Measurements from ENCODE around the gene TNXB.
"Not testable (repeated sequence)": the region's sequence is repeated elsewhere in the genome, so short reads cannot be mapped to it uniquely, and the experiment has no call there.

TNXB gene

DNA sequence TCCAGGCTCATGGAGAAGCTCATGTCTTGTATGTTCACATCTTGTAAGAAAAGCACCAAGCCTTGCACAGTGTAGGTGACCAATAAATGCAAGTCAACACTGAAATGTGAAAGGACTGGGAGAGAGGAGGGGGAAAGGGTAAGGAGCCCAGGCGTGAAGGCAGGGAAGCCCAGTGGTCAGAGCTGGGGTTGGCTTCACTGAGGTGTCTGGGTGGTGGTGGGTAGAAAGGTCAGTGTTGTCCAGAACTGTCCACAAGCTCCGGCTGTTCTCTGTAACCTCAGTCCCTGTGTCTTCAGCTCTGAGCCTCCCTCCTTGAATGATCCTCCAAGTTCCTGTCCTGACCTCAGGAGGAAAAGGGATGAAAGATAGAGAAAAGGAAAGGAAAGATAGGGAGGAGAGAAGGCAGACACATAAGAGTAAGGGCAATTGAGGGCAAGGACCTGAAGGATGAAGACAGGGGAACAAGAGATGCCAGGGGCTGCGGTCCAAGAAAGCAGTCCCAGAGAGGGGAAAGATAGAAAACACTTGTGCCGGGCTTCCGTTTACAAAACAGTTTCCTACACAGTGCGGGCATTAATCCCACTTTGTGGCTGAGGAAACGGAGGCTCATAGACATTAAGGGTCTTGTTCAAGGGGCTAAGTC lies 2.4 kb upstream of the TNXB start:
- no peak for DNase-seq (ENCODE audit: low read depth in 2 of 2)

DNA sequence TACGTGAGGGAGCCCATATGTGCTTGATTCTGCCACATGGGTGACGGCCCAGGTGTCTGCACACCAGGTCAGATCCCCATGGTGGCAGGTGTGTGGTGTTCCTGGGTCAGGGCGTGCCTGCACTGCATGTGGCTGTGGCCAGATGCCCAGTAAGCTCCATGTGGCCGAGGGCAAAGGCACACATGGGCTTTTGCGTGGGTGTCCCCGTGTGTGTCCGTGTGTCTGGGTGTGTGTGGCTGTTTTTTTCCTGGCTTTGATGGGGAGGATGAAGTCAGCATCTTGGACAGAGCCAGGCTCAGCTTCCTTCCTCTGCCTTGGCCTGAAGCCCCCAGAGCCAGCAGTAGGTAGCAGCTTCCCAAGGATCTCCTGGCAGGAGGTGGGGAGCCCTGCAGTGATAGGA lies 1.5 kb upstream of the TNXB start:
- DNase-seq (ENCODE audit: low read depth in 2 of 2), result no peak

DNA sequence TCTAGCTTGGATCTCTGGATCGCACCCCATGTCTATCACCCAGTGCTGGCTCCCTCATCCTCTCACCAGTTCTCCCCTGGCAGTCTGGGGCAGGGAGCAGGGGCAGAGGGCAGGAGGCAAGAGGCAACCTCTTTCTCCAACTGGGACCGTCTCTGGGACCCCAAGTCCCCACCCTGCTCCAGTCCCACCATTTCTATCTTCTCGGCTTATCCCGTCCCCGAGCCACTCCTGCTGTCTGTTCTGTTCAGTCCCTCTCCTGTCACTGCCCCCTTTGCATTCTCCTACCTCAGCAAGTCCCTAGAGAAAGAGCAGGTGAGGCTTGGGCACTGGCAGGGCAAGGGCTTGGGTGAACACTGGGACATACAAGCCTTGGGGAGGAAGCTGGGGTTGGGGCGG lies 625 bp upstream of the TNXB start:
- no peak for DNase-seq (ENCODE audit: low read depth in 2 of 2)

DNA sequence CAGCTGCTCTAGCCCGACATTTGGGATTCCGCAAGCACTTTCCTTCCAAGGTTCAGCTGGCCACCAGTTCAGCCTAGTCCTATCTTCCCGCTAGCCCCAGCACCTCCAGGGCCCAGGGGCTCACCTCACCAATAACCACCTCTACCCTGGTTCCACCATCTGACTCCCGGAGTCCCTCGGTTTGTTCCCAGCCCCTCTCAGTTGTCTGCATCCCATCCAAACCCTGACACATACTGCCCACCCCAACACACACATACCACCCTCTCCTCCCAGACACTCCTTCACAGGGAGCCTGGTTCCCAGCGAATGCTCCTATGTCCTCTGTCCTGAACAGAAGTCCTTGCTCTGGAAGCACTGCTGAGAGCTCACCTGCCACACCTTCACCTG lies 418 bp downstream of the TNXB start:
- DNase-seq (ENCODE audit: low read depth in 2 of 2), result no peak

DNA sequence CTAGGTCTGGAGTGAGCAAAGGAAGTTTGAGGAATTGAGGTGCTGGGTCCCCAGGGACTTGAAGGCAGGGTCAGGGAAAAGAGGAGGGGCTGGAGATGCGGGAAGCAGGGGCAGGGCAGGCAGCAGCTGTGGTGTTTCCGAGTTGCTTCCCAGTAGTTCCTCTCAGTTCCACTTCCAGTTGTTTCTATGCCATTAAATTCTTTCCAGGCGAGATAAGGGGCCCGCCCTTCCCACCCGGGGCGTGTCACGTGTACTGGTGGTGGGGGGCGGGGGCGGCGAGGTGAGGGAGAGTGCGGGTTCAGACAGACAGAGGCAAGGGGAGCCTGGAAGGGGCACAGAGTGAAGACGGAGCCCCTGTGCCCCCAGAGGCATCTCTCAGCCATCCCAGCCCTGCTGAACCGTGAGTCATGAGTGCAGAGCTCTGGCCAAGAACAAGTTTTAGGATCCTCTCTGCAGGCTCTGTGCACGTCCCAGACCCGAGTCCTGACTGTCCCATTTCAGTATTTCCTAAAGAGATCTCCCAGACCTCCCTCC lies 977 bp downstream of the TNXB start:
- DNase-seq (ENCODE audit: low read depth in 2 of 2), result no peak

DNA sequence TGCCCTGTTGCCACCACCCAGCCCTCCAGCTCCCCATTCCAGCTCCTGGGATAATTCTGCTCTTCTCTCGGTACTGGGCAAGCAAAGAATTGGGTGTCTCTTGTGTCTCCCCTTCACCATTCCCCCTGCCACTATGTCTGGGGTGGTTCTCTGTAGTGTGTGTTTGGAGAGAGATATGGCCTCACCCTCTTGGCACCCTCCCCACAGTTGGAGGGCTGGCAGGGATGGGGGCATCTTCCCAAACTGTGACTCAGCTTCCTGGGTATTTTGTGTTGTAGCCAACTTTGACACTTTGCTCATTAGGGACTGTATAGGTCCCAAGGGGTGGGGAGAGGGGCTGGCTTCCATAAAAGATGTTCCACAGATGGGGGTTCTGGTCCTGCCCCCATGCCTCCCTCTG lies 1.7 kb downstream of the TNXB start:
- DNase-seq (ENCODE audit: low read depth in 2 of 2), result no peak

DNA sequence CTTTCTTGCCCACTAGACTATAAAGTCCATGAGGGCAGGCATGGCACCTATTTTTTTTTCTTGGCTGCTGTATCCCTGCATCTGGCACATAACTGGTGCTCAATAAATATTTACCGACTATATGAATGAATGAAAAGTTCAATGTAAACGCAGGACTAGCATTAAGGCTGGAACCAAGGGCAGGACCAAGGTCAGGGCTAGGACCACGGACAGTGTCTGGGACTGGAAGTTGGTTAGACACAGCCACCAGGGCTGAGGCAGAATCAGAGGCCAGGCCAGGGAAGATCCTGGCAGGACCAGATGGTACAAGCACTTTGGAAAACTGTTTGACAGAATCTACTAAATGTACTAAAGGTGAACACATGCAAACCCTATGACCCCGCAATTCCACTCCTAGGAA lies 3.7 kb downstream of the TNXB start:
- DNase-seq (ENCODE audit: low read depth in 2 of 2), result no peak

DNA sequence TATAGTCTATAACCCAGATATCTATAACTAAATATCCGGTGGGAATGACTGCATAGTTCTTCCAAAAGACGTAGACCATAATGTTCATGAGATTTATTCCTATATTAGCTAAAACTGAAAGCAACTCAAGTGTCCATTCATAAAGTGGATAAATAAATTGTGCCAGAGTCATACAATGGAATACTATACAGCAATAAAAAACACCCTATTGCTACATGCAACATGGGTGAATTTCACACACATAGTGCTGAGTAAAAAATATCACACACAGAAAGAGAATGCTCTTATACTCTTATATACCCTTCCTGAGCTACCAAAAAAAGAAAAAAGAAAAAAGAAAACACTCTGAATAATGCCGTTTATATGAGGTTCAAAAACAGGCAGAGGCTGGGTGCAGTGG lies 6.9 kb downstream of the TNXB start:
- no peak for DNase-seq (ENCODE audit: low read depth in 2 of 2)

DNA sequence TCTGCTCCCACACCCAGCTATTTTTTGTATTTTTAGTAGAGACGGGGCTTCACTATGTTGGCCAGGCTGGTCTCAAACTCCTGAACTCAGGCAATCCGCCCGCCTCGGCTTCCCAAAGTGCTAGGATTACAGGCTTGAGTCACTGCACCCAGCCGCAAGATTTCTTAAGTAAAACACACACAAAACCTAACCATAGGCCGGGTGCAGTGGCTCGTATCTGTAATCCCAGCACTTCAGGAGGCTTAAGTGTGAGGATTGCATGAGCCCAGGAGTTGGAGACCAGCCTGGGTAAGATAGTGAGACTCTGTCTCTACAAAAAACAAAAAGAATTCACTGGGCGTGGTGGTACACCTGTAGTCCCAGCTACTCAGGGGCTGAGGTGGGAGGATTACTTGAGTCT lies 8.9 kb downstream of the TNXB start:
- not testable (repeated sequence) for DNase-seq (ENCODE audit: low read depth in 2 of 2)

DNA sequence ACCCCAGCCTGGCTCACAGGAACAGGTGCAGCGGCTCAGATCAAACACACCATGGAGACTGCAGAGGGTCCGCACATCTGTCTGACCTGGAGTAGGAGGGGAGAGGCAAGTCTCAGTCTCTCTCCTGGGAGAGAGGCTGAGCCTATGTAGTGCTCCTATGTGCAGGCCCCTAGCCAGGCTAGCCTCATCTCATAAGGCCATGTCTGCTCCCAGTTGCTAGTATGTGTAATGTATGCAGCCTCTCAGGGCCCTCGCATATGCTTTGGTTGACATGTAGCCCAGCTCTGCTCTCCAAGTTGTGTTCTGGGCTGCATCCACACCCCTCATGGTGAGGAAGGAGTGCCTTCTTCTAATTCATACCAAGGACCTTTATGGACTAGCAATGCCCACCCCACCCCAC lies 11.8 kb downstream of the TNXB start:
- DNase-seq (ENCODE audit: low read depth in 2 of 2), result no peak

DNA sequence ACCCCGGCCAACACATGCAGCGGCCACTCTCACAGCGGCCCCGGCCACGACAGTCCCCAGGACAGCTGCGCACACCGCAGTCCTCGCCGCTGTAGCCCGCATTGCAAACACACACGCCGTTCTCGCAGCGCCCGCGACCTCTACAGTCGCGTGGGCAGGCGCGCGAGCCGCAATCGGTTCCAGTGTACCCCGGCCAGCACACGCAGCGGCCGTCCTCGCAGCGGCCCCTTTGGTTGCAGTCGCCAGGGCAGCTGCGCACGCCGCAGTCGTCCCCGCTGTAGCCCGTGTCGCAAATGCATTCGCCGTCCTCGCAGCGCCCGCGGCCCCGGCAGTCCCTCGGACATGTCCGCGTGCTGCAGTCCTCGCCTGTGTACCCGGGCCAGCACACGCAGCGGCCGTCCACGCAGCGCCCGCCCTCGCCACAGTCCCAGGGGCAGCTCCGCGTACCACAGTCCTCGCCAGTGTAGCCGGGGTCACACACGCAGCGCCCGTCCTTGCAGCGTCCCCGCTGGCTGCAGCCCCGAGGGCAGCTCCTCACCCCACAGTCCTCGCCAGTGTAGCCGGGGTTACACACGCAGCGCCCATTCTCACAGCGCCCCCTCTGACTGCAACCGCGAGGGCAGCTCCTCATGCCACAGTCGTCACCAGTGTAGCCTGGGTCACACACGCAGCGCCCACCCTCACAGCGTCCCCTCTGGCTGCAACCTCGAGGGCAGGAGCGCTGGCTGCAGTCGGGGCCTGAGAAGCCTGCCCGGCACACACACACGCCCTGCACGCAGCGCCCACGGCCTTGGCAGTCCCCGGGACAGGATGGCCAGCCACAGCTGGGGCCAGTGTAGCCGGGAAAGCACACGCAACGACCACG lies 12.5 kb downstream of the TNXB start:
- DNase-seq (ENCODE audit: low read depth in 2 of 2), result no peak

DNA sequence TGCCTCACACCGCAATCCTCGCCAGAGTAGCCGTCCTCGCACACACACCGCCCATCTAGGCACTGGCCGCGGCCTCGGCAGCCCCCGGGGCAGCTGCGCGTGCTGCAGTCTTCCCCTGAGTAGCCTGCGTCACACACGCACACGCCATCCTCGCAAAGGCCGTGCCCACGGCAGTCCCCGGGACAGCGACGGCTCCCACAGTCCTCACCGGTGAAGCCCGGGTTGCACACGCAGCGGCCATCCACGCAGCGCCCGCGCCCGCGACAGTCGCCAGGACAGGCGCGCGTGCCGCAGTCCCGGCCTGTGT lies 13.1 kb downstream of the TNXB start:
- no peak for DNase-seq (ENCODE audit: low read depth in 2 of 2)

DNA sequence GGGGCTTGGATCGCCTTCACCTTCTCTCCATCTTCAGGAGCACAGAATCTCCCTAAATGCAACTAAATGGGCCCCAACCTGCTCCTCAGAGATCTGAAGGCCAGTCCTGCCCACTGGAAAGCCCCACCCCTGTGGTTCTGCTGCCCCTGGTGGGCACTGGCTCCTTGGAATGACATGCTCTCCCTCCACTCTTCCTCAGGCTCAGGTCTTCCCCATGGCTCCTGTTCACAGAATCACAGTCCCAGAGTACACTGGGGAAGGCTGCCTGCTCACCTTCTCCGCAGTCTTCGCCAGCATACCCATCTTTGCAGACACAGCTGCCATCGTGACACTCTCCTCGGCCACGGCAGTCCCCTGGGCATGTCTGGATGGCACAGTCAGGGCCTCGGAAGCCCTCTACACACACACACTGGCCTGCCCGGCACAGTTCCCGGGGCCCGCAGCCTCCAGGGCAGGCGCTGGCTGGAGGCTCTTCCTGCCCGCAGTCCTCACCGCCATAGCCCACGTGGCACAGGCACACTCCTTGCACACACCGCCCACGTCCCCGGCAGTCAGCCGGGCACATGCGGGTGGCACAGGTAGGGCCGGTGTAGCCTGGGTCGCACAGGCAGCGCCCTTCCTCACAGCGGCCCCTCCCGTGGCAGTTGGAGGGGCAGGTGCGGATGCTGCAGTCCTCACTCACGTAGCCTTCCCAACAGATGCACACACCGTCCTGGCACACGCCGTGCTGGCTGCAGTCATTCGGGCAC lies 13.6 kb downstream of the TNXB start:
- no peak for DNase-seq (ENCODE audit: low read depth in 2 of 2)

DNA sequence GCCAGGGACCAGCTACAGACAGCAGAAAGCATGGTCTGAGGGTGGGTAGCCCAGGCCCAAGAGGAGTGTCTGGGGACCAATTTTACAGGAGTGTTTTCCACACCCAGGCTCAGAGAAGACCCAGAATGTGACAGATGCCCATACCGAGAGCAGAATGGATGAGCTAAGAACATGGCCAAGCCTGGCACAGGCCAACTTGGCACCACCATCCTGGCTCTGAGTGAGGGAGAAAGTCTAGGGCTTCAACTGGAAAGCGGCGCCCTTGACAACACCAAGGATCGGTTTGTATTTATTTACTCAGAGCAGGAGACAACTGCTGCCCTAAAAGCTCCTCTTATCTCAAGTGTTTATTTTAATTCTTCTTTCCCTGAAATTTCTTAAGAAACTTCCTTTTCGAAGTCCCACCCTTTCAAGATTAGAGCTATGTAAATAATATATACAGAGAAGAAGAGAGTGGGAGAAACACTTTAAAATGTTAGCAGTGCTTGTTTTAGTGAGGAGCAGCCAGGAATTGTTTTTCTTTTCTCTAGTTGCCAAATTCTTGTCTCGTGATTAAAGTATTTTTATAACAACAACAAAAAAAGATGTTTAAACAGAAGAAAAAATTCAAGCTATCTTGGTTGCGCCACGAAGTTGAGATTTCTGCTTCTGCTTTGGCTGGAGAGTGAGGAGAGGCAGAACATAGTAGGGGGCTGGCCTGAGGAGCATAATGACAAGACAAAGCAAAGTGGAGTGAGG lies 16.2 kb downstream of the TNXB start:
- DNase-seq (ENCODE audit: low read depth in 2 of 2), result no peak

DNA sequence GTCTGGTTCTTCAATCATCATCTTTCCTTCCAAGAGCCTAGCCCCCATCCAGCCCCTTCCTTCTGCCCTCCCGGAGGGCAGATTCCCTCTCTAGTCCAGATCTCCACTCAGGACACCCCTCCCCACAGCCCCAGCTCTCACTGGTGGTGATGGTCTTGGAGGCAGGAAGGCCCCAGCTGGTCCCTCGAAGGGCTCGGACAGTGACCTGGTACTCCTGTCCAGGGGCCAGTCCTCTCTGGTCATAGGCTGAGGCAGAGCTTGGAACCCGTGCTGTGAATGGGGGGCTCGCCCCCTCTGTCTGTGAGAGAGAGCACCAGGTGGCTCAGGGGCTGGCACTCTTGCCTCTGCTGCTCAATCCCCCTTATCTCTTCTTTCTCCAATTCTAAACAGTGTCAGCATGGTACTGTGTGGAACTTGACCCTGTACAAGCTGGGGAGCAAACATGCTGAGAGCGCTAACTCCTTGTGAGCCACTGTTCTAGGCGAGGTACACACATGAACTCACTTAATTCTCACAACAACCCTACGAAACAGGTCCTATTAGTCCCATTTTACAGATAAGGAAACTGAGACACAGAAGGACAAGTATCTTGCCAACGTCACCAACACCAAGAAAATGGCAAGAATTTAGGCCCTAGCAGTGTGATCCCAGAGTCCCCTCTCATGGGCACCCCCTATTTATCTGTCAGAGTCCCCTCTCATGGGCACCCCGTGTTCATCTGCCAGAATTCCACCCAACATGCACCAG lies 19.9 kb downstream of the TNXB start:
- DNase-seq (ENCODE audit: low read depth in 2 of 2), result no peak

DNA sequence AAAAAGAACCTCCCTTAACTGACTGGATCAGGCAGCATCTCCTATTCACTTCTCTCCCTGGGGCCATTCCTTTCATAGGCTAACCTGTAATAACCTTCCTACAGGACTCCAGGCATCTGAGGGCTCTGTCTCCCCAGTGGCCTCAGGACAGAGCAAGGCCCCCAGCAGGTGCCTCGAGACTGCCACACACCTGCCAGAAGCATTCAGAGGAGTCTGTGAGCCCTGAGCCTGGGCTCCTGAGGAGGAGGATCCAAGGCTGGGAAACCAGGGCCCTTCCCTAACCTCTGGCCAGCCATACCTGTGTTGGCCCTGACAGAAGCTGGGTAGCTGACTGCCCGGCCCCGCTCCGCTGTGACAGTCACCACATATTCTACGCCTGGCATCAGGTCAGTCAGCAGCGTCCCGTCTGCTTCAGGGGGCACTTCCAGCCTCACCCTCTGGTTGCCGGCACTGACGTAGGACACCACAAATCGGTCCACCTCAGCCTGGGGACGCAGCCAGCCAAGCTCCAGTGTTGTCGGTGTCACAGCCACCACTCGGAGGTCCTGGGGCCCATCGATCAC lies 20.6 kb downstream of the TNXB start:
- DNase-seq (ENCODE audit: low read depth in 2 of 2), result no peak

DNA sequence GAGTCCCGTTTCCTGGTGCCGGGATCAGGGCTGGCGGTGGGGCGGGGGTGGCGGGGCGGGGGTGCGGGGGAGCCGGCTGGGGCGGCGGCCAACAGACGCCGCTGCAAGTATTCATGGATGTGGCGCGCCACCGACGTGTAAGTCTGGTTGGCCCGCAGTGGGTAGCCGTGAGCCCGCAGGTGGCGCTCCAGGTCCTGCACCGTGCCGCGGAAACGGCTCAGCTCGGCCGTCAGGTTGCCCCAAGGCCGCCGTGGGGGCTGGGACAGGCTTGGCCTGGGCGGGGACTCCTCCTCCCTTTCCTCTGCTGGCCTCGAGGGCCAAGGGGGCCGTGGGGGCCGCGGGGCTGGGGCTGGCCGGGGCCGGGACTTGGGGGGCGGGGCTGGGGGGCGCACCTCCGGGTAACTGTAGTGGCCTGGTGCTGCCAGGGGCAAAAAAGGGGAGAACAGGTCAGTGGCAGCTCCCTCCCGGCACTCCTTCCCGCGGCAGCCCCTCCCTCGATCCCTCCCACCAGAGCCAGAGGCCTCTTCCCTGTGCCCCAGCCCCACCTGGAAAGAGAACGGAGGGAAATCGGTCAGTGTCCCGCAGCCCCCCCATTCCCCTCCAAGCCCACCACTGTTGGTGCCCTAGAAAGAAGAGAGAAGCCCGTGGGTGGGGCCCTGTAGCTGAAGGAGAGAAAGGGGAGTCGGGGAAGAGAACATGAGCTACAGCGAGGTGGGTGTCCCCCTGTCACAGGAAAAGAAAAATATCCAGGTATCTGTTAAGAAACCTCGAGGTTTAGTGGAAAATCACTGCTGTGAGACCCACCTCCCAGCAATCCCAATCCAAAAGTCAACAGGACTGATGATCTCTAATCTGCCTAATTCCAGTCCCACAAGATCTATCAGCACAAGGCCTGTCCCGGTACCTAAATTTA lies 21.3 kb downstream of the TNXB start:
- peak; percentile 70 to 73 for DNase-seq (ENCODE audit: low read depth in 2 of 2)

DNA sequence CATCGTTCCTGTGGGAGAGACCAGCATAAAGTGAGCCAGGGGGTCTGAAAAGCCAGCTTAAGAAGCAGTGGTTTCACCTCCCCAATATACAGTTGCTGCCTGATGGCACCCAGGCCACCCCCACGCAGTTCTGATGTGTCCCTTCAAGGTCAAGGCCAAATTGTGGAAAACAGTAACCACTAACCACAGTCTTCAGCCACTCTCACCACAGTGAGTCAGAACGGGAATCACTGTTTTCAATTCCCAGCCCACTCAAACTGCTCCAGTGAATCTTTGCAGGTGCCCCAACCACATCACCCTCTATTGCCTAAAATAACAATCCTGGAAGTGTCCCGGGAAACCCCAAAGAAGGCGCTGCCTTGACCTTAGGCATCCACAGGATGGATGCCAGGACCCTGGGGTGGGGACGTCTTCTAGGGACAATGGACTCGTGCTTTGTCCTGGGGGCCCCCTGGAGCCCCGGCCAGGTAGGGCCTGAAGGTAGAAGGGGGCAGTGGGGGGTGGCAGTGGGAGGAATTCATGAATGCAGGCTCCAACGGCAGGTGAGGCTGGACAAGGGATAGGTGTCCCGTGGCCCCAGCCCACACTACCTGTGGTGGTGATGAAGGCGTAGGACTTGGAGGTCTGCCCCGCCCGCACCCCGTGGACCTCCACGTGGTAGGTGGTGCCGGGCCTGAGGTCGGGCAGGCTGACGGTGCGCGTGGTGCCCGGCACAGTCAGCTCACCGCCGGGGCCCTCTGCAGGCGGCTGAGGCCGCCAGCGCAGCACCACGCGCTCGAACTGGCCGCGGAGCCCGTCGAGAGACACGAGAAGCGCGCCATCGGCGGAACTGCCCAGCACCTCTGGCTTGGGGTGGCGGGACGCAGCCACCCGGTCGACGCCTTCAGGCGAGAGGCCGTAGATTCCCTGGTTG lies 22.2 kb downstream of the TNXB start:
- DNase-seq (ENCODE audit: low read depth in 2 of 2), result peak; percentile 9 to 30

Measured in stimulated activated CD4-positive, alpha-beta T cell treated with anti-CD3 and anti-CD28 coated beads, Interleukin-4, amount 100 ng/mL, for 48 hours (primary cell).